Thymus (tissue), 11 donors: ENCODE results near the gene TMEM144. TPM values are rescaled to one million over a fixed set of nuclear protein-coding genes. Genes with fewer than 3 reads are reported as not detected.
"Not testable (repeated sequence)": the region's sequence is repeated elsewhere in the genome, so short reads cannot be mapped to it uniquely, and the experiment has no call there.

Source experiments
- DNase-seq, 9 donors: peaks; one replicate each; pipeline ENCODE4 v3.0.0-alpha.2; 2013; ENCODE audit warnings: low spot score in 9 of 9, low read depth in 6 of 9, missing footprints in 1 of 9
- H3K27ac ChIP-seq, 2 donors: one replicate each; pipeline ENCODE4 v1.5.1; 2013; ENCODE audit warnings: control low read depth in 1 of 2, low read depth in 1 of 2, low read length in 1 of 2, mild to moderate bottlenecking in 1 of 2, moderate library complexity in 1 of 2
- H3K27me3 ChIP-seq, 2 donors: one replicate each; pipeline ENCODE4 v1.5.1; 2013; ENCODE audit warnings: low read length in 1 of 2; ENCODE audit not compliant: control insufficient read depth in 2 of 2, insufficient read depth in 1 of 2
- H3K36me3 ChIP-seq, 2 donors: one replicate each; pipeline ENCODE4 v1.5.1; 2013; ENCODE audit warnings: low read length in 1 of 2, mild to moderate bottlenecking in 1 of 2, moderate library complexity in 1 of 2; ENCODE audit not compliant: control insufficient read depth in 2 of 2, insufficient read depth in 2 of 2
- H3K4me1 ChIP-seq, 2 donors: one replicate each; pipeline ENCODE4 v1.5.1; 2013; ENCODE audit warnings: low read length in 2 of 2; ENCODE audit not compliant: control insufficient read depth in 2 of 2, insufficient read depth in 2 of 2
- H3K4me3 ChIP-seq, 2 donors: one replicate each; pipeline ENCODE4 v1.5.1; 2013; ENCODE audit warnings: low read length in 2 of 2, control low read depth in 1 of 2, mild to moderate bottlenecking in 1 of 2
- H3K9me3 ChIP-seq, 2 donors: one replicate each; pipeline ENCODE4 v1.5.1; 2013; ENCODE audit warnings: low read length in 1 of 2, mild to moderate bottlenecking in 1 of 2; ENCODE audit not compliant: control insufficient read depth in 2 of 2, insufficient read depth in 1 of 2
- WGBS: extraction: QIAGEN DNeasy Blood & Tissue Kit; methylation state at CpG from one replicate; pipeline ENCODE4 v1.1.7; 2013; 5-methylcytosine and 5-hydroxymethylcytosine counted together
- polyA plus RNA-seq: library from polyadenylated mRNA; stranded (reverse); fragments of 200-250 nt; gene quantifications from one replicate; pipeline ENCODE4 v1.2.3, GENCODE V29; 2013
- total RNA-seq: library from RNA; stranded (reverse); fragments of 120-200 nt; gene quantifications from one replicate; pipeline ENCODE4 v1.2.4, GENCODE V29; 2013
- donor health status: healthy.

The TMEM144 gene
- total and polyA plus RNA-seq, 2 donors: 1.4 to 2.5 TPM

DNA sequence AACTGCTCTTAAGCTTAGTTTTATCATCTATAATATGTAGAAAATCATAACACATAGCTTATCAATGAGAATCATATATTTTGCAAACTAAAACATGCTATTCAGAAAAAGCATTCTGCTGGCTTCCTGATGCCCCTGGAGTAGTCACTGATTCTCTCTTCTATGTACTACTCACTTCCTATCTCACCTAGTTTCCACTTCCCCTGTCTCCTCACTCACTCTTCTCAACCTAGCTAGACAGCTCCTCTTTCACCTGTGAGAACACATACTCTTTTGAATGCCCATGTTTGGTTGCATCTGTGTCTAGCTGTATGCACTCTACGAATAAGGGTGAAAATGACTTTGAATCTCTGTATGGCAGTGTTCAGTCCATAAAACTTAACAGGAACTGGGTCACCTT is 9.3 kb downstream of the TMEM144 start:
- peak in 1 of 9 donors; percentile 3 for DNase-seq
- no peak overlapping the region for H3K4me3 ChIP-seq
- H3K27ac ChIP-seq: no peak overlapping the region
- no peaks in the 10 kb centered on the region for H3K27me3 ChIP-seq
- no peaks in the 10 kb centered on the region for H3K36me3 ChIP-seq
- no peaks in the 10 kb centered on the region for H3K4me1 ChIP-seq
- WGBS: 95% methylated on average over 1 of the region's 1 CpG
- no peaks in the 10 kb centered on the region for H3K9me3 ChIP-seq

- 98% methylated on average over 4 of the region's 4 CpGs for WGBS
- H3K4me3 ChIP-seq, H3K27ac ChIP-seq, H3K4me1 ChIP-seq, H3K27me3 ChIP-seq, H3K36me3 ChIP-seq, H3K9me3 ChIP-seq, DNase-seq: not testable (repeated sequence)
Observed at GRCh38 chr4:158224318-158224717, 14.0 kb downstream of the TMEM144 start.

GRCh38 chr4:158224999-158225398 is 14.7 kb downstream of the TMEM144 start:
- not testable (repeated sequence) for H3K27me3 ChIP-seq, DNase-seq, H3K4me1 ChIP-seq, H3K9me3 ChIP-seq, H3K36me3 ChIP-seq, H3K4me3 ChIP-seq, H3K27ac ChIP-seq
- WGBS: 95% methylated on average over 2 of the region's 2 CpGs

- H3K36me3 ChIP-seq, H3K27me3 ChIP-seq, H3K4me3 ChIP-seq, H3K9me3 ChIP-seq, H3K4me1 ChIP-seq, H3K27ac ChIP-seq, DNase-seq: not testable (repeated sequence)
- WGBS: 96% methylated on average over 5 of the region's 5 CpGs
Observed at GRCh38 chr4:158227880-158228279, 17.6 kb downstream of the TMEM144 start.

GRCh38 chr4:158228399-158228798 is 18.1 kb downstream of the TMEM144 start:
- not testable (repeated sequence) for H3K4me3 ChIP-seq, H3K9me3 ChIP-seq, H3K27me3 ChIP-seq, H3K27ac ChIP-seq, DNase-seq, H3K4me1 ChIP-seq, H3K36me3 ChIP-seq
- 96% methylated on average over 17 of the region's 17 CpGs for WGBS

GRCh38 chr4:158229768-158230167 is 19.5 kb downstream of the TMEM144 start:
- H3K4me3 ChIP-seq: no peak overlapping the region
- no peaks in the 10 kb centered on the region for H3K4me1 ChIP-seq
- H3K36me3 ChIP-seq: no peaks in the 10 kb centered on the region
- H3K27me3 ChIP-seq: no peaks in the 10 kb centered on the region
- 86% methylated on average over 5 of the region's 5 CpGs for WGBS
- no peak overlapping the region for H3K27ac ChIP-seq
- DNase-seq: no peak
- H3K9me3 ChIP-seq: no peaks in the 10 kb centered on the region

GRCh38 chr4:158234671-158235070 is 24.4 kb downstream of the TMEM144 start:
- no peak overlapping the region for H3K27ac ChIP-seq
- H3K4me3 ChIP-seq: no peak overlapping the region
- no peaks in the 10 kb centered on the region for H3K36me3 ChIP-seq
- WGBS: 95% methylated on average over 4 of the region's 4 CpGs
- no peaks in the 10 kb centered on the region for H3K27me3 ChIP-seq
- H3K4me1 ChIP-seq: no peaks in the 10 kb centered on the region
- no peak for DNase-seq
- H3K9me3 ChIP-seq: no peaks in the 10 kb centered on the region

DNA sequence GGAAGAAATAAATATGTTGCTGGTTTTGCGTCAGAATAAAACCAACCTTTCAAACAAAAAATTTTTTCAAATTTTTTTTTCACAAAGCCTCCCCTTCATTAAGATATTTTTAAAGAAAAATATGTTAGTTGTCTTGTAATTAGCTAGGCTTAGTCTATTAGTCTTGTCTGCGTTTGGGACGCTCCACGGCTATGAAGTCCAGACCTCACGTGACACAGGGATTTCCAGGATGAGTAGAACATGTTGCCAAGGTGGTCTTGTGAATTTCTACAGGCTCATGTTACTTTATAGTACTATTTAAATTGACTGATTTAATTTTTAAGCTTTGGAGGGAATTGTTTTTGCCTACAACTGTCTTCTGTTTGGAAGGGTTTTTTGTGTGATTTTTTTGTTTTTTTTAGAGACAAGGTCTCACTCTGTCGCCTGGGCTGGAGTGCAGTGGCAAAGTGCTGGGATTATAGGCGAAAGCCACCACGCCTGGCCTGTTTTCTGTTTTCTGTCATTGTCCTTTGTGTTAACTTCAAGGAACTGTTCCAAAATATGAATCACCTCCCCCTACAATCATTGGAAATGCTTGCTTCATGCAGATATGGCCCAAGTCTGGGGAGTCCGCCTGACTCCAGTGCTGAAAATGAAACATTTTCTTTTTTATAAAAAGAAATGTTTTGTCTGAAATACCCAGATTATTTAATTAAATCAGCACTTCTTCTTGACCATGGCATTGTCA is 26.2 kb downstream of the TMEM144 start:
- Histone ChIP-seq H3K9me3 (no peaks in the 10 kb centered on the region), H3K4me1 (no peaks in the 10 kb centered on the region), H3K4me3 (no peak overlapping the region), H3K27ac (no peak overlapping the region), H3K27me3 (no peaks in the 10 kb centered on the region), H3K36me3 (no peaks in the 10 kb centered on the region)
- DNase-seq: no peak
- WGBS: 89% methylated on average over 9 of the region's 9 CpGs

DNA sequence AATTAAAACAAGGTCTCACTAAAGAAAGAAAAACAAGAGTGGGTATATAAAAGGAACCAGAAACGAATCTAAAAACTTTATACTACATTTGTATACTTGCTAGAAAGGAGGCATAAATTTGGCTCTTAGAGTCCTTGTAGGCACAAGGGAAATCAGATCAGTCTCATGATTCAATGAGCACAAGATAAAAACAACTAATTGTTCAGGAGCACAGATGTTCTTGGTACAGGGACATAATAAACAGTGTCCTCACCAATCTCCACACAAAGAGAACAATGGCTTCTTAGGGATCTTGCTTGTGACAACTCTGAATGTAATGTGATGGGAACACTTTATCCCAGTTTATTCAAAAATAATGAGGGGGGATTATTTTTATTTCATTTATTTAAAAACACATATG is 28.3 kb downstream of the TMEM144 start:
- Histone ChIP-seq H3K4me1 (no peaks in the 10 kb centered on the region), H3K4me3 (no peak overlapping the region), H3K27me3 (no peaks in the 10 kb centered on the region), H3K9me3 (no peaks in the 10 kb centered on the region), H3K27ac (no peak overlapping the region), H3K36me3 (no peaks in the 10 kb centered on the region)
- DNase-seq: no peak
- 89% methylated on average over 1 of the region's 1 CpG for WGBS
